Measurements from ENCODE around the gene KRTAP10-11.

GRCh38 chr21:44640761-44641160, 5.5 kb upstream of the KRTAP10-11 start:
- TF ChIP-seq SUZ12 (IDR thresholded peaks at IDR 0.05; ENCODE audit: extremely low read depth, insufficient read depth, insufficient read length) (no peak), YY1 (IDR thresholded peaks at IDR 0.05; ENCODE audit: insufficient read depth, insufficient read length) (no peak), ZNF274 (IDR thresholded peaks at IDR 0.05; ENCODE audit: low read depth, low read length) (no peak)
